SU-DHL-6 (cell line): ENCODE measurements around the gene PIN1.

ENCODE experiments used
- H2AFZ ChIP-seq: fragments of 200-600 bp; sonication (generic); 2 replicates; pipeline ENCODE4 v1.6.1; 2014; ENCODE audit warnings: low read depth, mild to moderate bottlenecking, moderate library complexity, mixed read lengths, antibody characterized with exemption, low read length; ENCODE audit not compliant: severe bottlenecking
- H3F3A ChIP-seq: fragments of 200-600 bp; shearing (Covaris generic); 2 replicates; pipeline ENCODE4 v1.6.0; 2016; ENCODE audit warnings: antibody characterized with exemption, mild to moderate bottlenecking; ENCODE audit not compliant: insufficient read depth
- H3K27ac ChIP-seq: fragments of 200-600 bp; sonication (generic); 2 replicates; pipeline ENCODE4 v1.5.1; 2016; ENCODE audit warnings: low read depth, mild to moderate bottlenecking, low read length, moderate library complexity, mixed read lengths
- H3K27me3 ChIP-seq: fragments of 200-600 bp; sonication (generic), shearing (Covaris generic); 2 replicates; pipeline ENCODE4 v1.6.0; 2014; ENCODE audit warnings: mild to moderate bottlenecking, low read length
- H3K36me3 ChIP-seq: fragments of 200-600 bp; sonication (generic); 2 replicates; pipeline ENCODE4 v1.6.1; 2014; ENCODE audit warnings: mild to moderate bottlenecking, low read length, mixed read lengths
- H3K4me2 ChIP-seq: fragments of 300-600, 200-600 bp; shearing (Covaris generic), sonication (generic); 2 replicates; pipeline ENCODE4 v1.6.0; 2014; ENCODE audit warnings: low read length, low read depth, mild to moderate bottlenecking; ENCODE audit not compliant: poor library complexity, severe bottlenecking
- H3K4me3 ChIP-seq: fragments of 200-600 bp; sonication (generic); 2 replicates; pipeline ENCODE4 v1.5.1; 2014; ENCODE audit warnings: antibody characterized with exemption, low read length, mild to moderate bottlenecking, mixed read lengths; ENCODE audit not compliant: insufficient read depth, poor library complexity, severe bottlenecking
- H3K79me2 ChIP-seq: fragments of 200-600 bp; sonication (generic); 2 replicates; pipeline ENCODE4 v1.6.1; 2014; ENCODE audit warnings: mild to moderate bottlenecking, low read length, moderate library complexity; ENCODE audit not compliant: insufficient read depth
- H3K9ac ChIP-seq: fragments of 200-600 bp; sonication (generic); 2 replicates; pipeline ENCODE4 v1.7.0; 2014; ENCODE audit warnings: mild to moderate bottlenecking, low read length
- H3K9me2 ChIP-seq: fragments of 200-600 bp; sonication (generic); replicated peaks from 2 replicates; pipeline ENCODE4 v1.6.1; 2014; ENCODE audit warnings: low read length; ENCODE audit not compliant: insufficient read depth
- H3K9me3 ChIP-seq: fragments of 200-600 bp; sonication (generic); 2 replicates; pipeline ENCODE4 v1.6.1; 2014; ENCODE audit warnings: low read length, mixed read lengths; ENCODE audit not compliant: insufficient read depth
- H4K20me1 ChIP-seq: fragments of 200-600 bp; sonication (generic); 2 replicates; pipeline ENCODE4 v1.6.1; 2014; ENCODE audit warnings: low read depth, mild to moderate bottlenecking, antibody characterized with exemption, low read length, moderate library complexity, mixed read lengths
- CTCF ChIP-seq: fragments of 200-600 bp; sonication (generic); IDR thresholded peaks from one replicate; pipeline ENCODE4 v1.5.1; 2017; ENCODE audit warnings: antibody characterized with exemption, mild to moderate bottlenecking, low read length, moderate library complexity; ENCODE audit not compliant: insufficient read depth, poor library complexity, severe bottlenecking
- EZH2phosphoT487 ChIP-seq: fragments of 200-600 bp; sonication (generic), shearing (Covaris generic); conservative IDR thresholded peaks from 2 replicates; pipeline ENCODE4 v1.6.1; 2018; ENCODE audit warnings: mild to moderate bottlenecking, antibody characterized with exemption, low read length, moderate library complexity, mixed read lengths

The PIN1 gene

DNA sequence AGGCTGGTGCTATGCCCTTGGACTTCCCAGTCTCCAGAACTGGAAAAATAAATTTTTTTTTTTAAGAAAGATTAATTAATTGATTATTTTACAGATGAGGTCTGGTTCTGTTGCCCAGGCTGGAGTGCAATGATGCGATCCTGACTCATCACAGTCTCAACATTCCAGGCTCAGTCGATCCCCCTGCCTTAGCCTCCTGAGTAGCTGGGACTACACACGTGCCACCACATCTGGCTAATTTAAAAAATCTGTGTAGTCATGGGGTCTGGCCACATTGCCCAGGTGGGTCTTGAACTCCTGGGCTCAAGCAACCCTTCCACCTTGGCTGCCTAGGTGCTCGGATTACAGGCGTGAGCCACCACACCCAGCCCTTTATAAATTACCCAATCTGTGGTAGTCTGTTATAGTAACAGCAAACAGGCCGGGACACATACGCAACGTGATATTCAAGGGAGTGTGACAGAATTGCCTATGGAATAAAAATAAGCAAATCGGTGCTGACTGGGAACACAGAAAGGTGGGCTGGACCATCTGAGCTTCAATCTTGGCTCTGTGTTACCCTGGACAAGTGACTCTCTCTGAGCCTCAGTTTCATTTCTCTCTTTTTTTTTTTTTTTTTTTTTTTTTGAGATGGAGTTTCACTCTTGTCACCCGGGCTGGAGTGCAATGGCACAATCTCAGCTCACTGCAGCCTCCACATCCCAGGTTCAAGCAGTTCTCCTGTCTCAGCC, 42.8 kb downstream of the PIN1 start:
- H3K4me3 ChIP-seq, result no peak overlapping the region

GRCh38 chr19:9878511-9879196, 43.5 kb downstream of the PIN1 start:
- H3K9ac ChIP-seq, result no peak overlapping the region
- H3K4me2 ChIP-seq, result no peak overlapping the region
- H3K27me3 ChIP-seq, result no peaks in the 10 kb centered on the region
- H3F3A ChIP-seq, result no peaks in the 10 kb centered on the region
- TF ChIP-seq EZH2phosphoT487 (no peak), CTCF (no peak)
- H3K79me2 ChIP-seq, result no peaks in the 10 kb centered on the region
- H3K4me3 ChIP-seq, result no peak overlapping the region
- no peak overlapping the region for H3K27ac ChIP-seq
- no peaks in the 10 kb centered on the region for H3K9me3 ChIP-seq
- H3K36me3 ChIP-seq, result no peaks in the 10 kb centered on the region
- no peaks in the 10 kb centered on the region for H4K20me1 ChIP-seq
- H3K9me2 ChIP-seq, result no peaks in the 10 kb centered on the region
- H2AFZ ChIP-seq, result no peak overlapping the region

More for the DNA sequence above, 42.8 kb downstream of the PIN1 start:
- H3K36me3 ChIP-seq, result no peaks in the 10 kb centered on the region
- H3K9ac ChIP-seq, result no peak overlapping the region
- H3K27me3 ChIP-seq, result no peaks in the 10 kb centered on the region
- no peaks in the 10 kb centered on the region for H3K9me3 ChIP-seq
- H4K20me1 ChIP-seq, result no peaks in the 10 kb centered on the region
- no peak for TF ChIP-seq CTCF
- H3K27ac ChIP-seq, result no peak overlapping the region
- no peaks in the 10 kb centered on the region for H3K79me2 ChIP-seq
- no peaks in the 10 kb centered on the region for H3K9me2 ChIP-seq
- no peaks in the 10 kb centered on the region for H3F3A ChIP-seq
- H2AFZ ChIP-seq, result no peak overlapping the region
- H3K4me2 ChIP-seq, result no peak overlapping the region

DNA sequence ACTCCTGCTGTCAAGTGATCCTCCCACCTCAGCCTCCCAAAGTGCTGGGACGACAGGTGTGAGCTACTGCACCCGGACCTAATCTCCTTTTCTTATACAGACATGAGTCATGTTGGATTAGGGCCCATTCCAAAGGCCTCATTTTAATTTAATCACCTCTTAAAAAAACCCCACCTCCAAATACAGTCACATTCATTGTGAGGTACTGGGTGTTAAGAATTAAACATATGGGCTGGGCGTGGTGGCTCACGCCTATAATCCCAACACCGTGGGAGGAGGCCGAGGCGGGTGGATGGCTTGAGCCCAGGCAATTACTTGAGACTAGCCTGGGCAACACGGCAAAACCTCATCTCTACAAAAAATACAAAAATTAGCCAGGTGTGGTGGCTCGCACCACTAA, 46.6 kb downstream of the PIN1 start:
- H3K4me2 ChIP-seq, result no peak overlapping the region
- H3K4me3 ChIP-seq, result no peak overlapping the region
- no peaks in the 10 kb centered on the region for H3F3A ChIP-seq
- no peaks in the 10 kb centered on the region for H3K36me3 ChIP-seq
- H3K27me3 ChIP-seq, result no peaks in the 10 kb centered on the region
- H4K20me1 ChIP-seq, result no peaks in the 10 kb centered on the region
- no peak overlapping the region for H2AFZ ChIP-seq
- H3K9me3 ChIP-seq, result no peaks in the 10 kb centered on the region
- no peaks in the 10 kb centered on the region for H3K79me2 ChIP-seq
- no peaks in the 10 kb centered on the region for H3K9me2 ChIP-seq
- H3K27ac ChIP-seq, result no peak overlapping the region
- no peak overlapping the region for H3K9ac ChIP-seq
- TF ChIP-seq CTCF (no peak), EZH2phosphoT487 (no peak)
